Left lung (tissue), 10 donors: ENCODE measurements around the gene CD34. TPM values are rescaled to one million over a fixed set of nuclear protein-coding genes. Genes with fewer than 3 reads are reported as not detected.
A peak's percentile ranks its signal among the peaks of the same experiment; 100 is the strongest.

Experiments used
- ATAC-seq: fragments of 200-7000 bp; cut with Tn5 transposase; one replicate; pipeline ENCODE4 v1.9.1; 2020; ENCODE audit warnings: moderate library complexity
- DNase-seq, 4 donors: peaks; one replicate each; pipeline ENCODE4 v3.0.0-alpha.2; 2013 to 2020
- H3K27ac ChIP-seq, 2 donors: fragments of 200-600 bp; sonication (generic) in 1 of 2; one replicate each; pipeline versions ENCODE4 v1.5.0 to v1.8.0; 2020 to 2021
- H3K27me3 ChIP-seq, 2 donors: fragments of 200-600 bp; sonication (generic) in 1 of 2; one replicate each; pipeline versions ENCODE4 v1.5.0 to v1.8.0; 2020 to 2021
- H3K36me3 ChIP-seq, 2 donors: fragments of 200-600 bp; sonication (generic) in 1 of 2; one replicate each; pipeline versions ENCODE4 v1.5.0 to v1.8.0; 2020 to 2021
- H3K4me1 ChIP-seq, 2 donors: fragments of 200-600 bp; one replicate each; pipeline ENCODE4 v1.8.0; 2021
- H3K4me3 ChIP-seq, 2 donors: fragments of 200-600 bp; sonication (generic) in 1 of 2; one replicate each; pipeline versions ENCODE4 v1.5.0 to v1.8.0; 2020 to 2021; ENCODE audit warnings: mild to moderate bottlenecking in 1 of 2
- H3K9me3 ChIP-seq, 2 donors: fragments of 200-600 bp; sonication (generic) in 1 of 2; one replicate each; pipeline versions ENCODE4 v1.5.0 to v1.8.0; 2020 to 2021
- intact Hi-C, 2 donors: fragments of 100-400 bp; cut with DNase I; formaldehyde crosslinking; loops; one replicate each; pipeline versions ENCODE4 v1.11.2 to v1.14.2; 2022
- polyA plus RNA-seq, 6 donors: library from polyadenylated mRNA; unstranded; fragments of 120-200 nt; gene quantifications; one replicate each; pipeline ENCODE4 v1.2.1, GENCODE V29; 2013; ENCODE audit not compliant: insufficient read length in 6 of 6
- total RNA-seq, 2 donors: library from RNA; stranded (reverse); fragmentation: NEBNext Ultra II Directional; extraction: Animal tissue kit (Norgen Biotek cat#: 25700); gene quantifications; one replicate each; pipeline ENCODE4 v1.2.1, GENCODE V29; 2021
- TF ChIP-seq, protein P1 (sequence below), 2 donors: fragments of 200-600 bp; sonication (generic) in 1 of 2; IDR thresholded peaks; one replicate each; pipeline versions ENCODE4 v1.5.0 to v1.8.0; 2021; ENCODE audit warnings: antibody characterized with exemption in 2 of 2
- donor health status: DM: no; HTN: yes; CAD: no.
- donor health status: DM: no; HTN: no; CAD: no.

The CD34 gene
- total and polyA plus RNA-seq, 8 donors = 40.8 to 160 (median 137) TPM

DNA sequence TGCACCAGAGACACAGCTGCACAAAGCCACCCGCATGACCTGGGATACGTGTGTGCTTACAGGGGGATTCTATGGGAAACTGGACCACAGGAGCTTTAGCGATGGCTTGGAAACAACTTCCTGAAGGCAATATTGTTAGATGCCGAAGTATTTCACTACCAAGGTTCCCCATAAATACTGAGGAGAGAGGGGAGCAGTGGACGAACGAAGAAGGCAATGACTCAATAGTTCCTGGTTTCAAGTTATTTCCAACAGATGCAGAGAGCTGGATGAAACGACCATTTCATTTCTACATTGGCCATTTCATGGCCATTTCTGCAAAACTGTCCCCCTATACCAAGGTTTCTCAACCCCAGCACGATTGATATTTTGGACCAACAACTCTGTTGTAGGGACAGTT, 61.3 kb downstream of the CD34 start:
- peaks cover 16 to 86% of the 10 kb centered on the region in 2 donors for H3K4me1 ChIP-seq
- intact Hi-C loops = no loop called here
- TF ChIP-seq, protein P1, sequence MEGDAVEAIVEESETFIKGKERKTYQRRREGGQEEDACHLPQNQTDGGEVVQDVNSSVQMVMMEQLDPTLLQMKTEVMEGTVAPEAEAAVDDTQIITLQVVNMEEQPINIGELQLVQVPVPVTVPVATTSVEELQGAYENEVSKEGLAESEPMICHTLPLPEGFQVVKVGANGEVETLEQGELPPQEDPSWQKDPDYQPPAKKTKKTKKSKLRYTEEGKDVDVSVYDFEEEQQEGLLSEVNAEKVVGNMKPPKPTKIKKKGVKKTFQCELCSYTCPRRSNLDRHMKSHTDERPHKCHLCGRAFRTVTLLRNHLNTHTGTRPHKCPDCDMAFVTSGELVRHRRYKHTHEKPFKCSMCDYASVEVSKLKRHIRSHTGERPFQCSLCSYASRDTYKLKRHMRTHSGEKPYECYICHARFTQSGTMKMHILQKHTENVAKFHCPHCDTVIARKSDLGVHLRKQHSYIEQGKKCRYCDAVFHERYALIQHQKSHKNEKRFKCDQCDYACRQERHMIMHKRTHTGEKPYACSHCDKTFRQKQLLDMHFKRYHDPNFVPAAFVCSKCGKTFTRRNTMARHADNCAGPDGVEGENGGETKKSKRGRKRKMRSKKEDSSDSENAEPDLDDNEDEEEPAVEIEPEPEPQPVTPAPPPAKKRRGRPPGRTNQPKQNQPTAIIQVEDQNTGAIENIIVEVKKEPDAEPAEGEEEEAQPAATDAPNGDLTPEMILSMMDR (IDR thresholded peaks at IDR 0.05) = no peak
- H3K36me3 ChIP-seq = peaks cover 0 to 7% of the 10 kb centered on the region in 2 donors
- H3K27ac ChIP-seq = peak overlapping the region in 1 of 2 donors; percentile 83
- H3K9me3 ChIP-seq = no peaks in the 10 kb centered on the region
- H3K27me3 ChIP-seq = no peaks in the 10 kb centered on the region
- DNase-seq = no peak
- no peak overlapping the region for H3K4me3 ChIP-seq
- no peak for ATAC-seq

DNA sequence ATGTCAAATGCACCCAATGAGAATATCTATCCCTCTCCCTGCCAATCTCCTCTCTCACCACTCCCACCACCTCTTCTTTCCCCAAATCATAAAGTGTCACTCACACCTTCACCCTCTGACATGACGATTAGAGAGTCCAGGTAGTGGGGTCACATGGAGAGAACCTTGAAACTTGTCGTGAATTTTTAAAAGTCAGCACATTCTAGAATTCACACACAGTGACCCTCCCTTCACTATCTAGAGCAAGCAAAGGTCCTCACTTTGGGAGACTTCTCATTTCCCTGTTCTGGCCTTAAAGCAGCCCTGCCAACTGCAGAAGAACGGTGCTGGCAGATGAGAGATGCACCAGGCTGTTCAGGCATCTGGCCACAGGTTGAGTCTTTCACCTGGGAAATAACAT, 61.9 kb downstream of the CD34 start:
- ATAC-seq (no peak), DNase-seq (no peak)
- intact Hi-C loops = no loop called here
- Histone ChIP-seq H3K9me3 (no peaks in the 10 kb centered on the region), H3K27me3 (no peaks in the 10 kb centered on the region), H3K27ac (peak overlapping the region in 1 of 2 donors; percentile 83), H3K4me3 (no peak overlapping the region), H3K36me3 (peaks cover 0 to 7% of the 10 kb centered on the region in 2 donors), H3K4me1 (peaks cover 16 to 88% of the 10 kb centered on the region in 2 donors)
- TF ChIP-seq, protein P1 (IDR thresholded peaks at IDR 0.05) = no peak

DNA sequence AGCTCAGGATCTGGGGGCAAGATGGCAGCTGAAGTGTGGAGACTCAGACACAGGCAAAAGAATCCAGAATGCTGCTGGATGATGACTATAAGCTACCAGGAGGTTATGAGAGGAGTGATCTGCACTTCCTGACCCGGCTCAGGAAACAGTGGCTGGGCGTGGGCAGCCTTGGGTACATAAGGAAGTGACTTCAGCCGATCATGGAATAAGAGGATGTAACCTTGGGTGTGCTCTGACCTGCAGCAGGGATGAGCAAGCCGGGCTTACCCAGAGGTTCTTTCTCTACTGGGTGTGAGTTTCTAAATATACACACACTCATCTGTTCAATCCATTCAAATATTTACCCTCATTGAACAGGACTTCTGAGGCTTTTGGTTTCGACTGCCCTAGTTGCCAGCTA, 62.7 kb downstream of the CD34 start:
- Histone ChIP-seq H3K4me1 (peaks cover 10 to 88% of the 10 kb centered on the region in 2 donors), H3K4me3 (no peak overlapping the region), H3K9me3 (no peaks in the 10 kb centered on the region), H3K27me3 (no peaks in the 10 kb centered on the region), H3K36me3 (peaks cover 0 to 7% of the 10 kb centered on the region in 2 donors), H3K27ac (peak overlapping the region; percentile 29 to 83)
- intact Hi-C loops = no loop called here
- peak in 3 of 4 donors; percentile 24 to 93 (median 83) for DNase-seq
- TF ChIP-seq, protein P1 (IDR thresholded peaks at IDR 0.05) = no peak
- ATAC-seq = peak; percentile 93

DNA sequence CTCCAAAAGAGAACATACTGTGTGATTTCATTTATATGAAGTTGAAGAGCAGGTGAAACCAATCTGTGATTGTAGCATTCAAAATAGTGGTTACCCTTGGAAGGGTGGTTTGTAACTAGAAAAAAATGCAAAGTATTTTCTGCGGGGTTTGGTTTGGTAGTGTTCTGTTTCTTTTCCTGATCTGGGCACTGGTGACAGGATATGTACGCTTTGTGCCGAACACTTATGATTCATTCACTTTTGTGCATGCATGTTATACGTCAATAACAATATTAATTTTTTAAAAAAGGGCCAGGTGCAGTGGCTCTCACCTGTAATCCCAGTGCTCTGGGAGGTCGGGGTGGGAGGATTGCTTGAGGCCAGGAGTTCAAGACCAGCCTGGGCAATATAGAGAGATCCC, 63.8 kb downstream of the CD34 start:
- Histone ChIP-seq H3K4me1 (peaks cover 9 to 85% of the 10 kb centered on the region in 2 donors), H3K27me3 (no peaks in the 10 kb centered on the region), H3K36me3 (peaks cover 0 to 10% of the 10 kb centered on the region in 2 donors), H3K9me3 (no peaks in the 10 kb centered on the region), H3K4me3 (no peak overlapping the region), H3K27ac (peak overlapping the region in 1 of 2 donors; percentile 83)
- TF ChIP-seq, protein P1 (IDR thresholded peaks at IDR 0.05) = no peak
- ATAC-seq (no peak), DNase-seq (no peak)
- intact Hi-C loops = no loop called here

DNA sequence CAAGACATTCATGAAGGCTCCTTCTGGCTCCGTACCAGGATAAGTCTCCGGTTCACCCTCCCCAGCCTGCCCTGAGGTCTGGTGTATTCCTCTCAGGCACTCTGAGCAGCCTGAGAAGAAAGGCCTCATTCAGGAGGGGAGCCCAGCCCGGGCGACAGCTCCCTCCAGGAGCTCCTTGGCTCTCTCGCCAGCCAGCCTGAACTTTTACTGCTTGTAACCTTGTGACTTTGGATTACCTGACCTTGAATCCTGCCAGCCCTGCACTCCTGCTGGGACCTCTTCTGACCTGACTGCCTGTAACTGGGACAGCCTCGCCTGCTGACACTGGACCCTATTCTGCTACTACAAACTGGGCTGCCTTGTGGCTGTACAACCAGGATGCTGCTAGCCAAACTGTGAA, 65.8 kb downstream of the CD34 start:
- peak overlapping the region in 1 of 2 donors; percentile 70 for H3K27ac ChIP-seq
- DNase-seq = no peak
- H3K4me3 ChIP-seq = no peak overlapping the region
- no peak for ATAC-seq
- intact Hi-C loops = no loop called here
- TF ChIP-seq, protein P1 (IDR thresholded peaks at IDR 0.05) = no peak
- H3K4me1 ChIP-seq = peaks cover 9 to 84% of the 10 kb centered on the region in 2 donors
- H3K27me3 ChIP-seq = no peaks in the 10 kb centered on the region
- peaks cover 0 to 3% of the 10 kb centered on the region in 2 donors for H3K36me3 ChIP-seq
- H3K9me3 ChIP-seq = no peaks in the 10 kb centered on the region
